ENCODE data around the gene DCP2.

The DCP2 gene

GRCh38 chr5:113044776-113045465 is 68.3 kb downstream of the DCP2 start:
- DNase-seq (ENCODE audit: low read depth in 2 of 2): no peak

GRCh38 chr5:113047234-113047633 is 70.6 kb downstream of the DCP2 start:
- no peak for DNase-seq (ENCODE audit: low read depth in 2 of 2)

- DNase-seq (ENCODE audit: low read depth in 2 of 2): no peak
These were observed 71.4 kb downstream of the DCP2 start for GRCh38 chr5:113047733-113048652.

GRCh38 chr5:113048931-113049330 is 72.3 kb downstream of the DCP2 start:
- no peak for DNase-seq (ENCODE audit: low read depth in 2 of 2)

GRCh38 chr5:113050721-113051382 is 74.3 kb downstream of the DCP2 start:
- peak in 1 of 2 donors; percentile 30 for DNase-seq (ENCODE audit: low read depth in 2 of 2)

- no peak for DNase-seq (ENCODE audit: low read depth in 2 of 2)
These were observed 75.6 kb downstream of the DCP2 start for GRCh38 chr5:113052041-113052795.

GRCh38 chr5:113053511-113053995 is 77.0 kb downstream of the DCP2 start:
- DNase-seq (ENCODE audit: low read depth in 2 of 2): no peak

- no peak for DNase-seq (ENCODE audit: low read depth in 2 of 2)
These were observed 78.3 kb downstream of the DCP2 start for GRCh38 chr5:113054899-113055298.

- no peak for DNase-seq (ENCODE audit: low read depth in 2 of 2)
These were observed 80.4 kb downstream of the DCP2 start for GRCh38 chr5:113056988-113057387.

- DNase-seq (ENCODE audit: low read depth in 2 of 2): no peak
These were observed 81.0 kb downstream of the DCP2 start for GRCh38 chr5:113057557-113057984.

GRCh38 chr5:113058269-113058668 is 81.7 kb downstream of the DCP2 start:
- DNase-seq (ENCODE audit: low read depth in 2 of 2): no peak

GRCh38 chr5:113058706-113059226 is 82.2 kb downstream of the DCP2 start:
- no peak for DNase-seq (ENCODE audit: low read depth in 2 of 2)

GRCh38 chr5:113059232-113060040 is 82.8 kb downstream of the DCP2 start:
- no peak for DNase-seq (ENCODE audit: low read depth in 2 of 2)

GRCh38 chr5:113060408-113061025 is 83.9 kb downstream of the DCP2 start:
- DNase-seq (ENCODE audit: low read depth in 2 of 2): no peak

GRCh38 chr5:113061846-113062780 is 85.5 kb downstream of the DCP2 start:
- no peak for DNase-seq (ENCODE audit: low read depth in 2 of 2)

- DNase-seq (ENCODE audit: low read depth in 2 of 2): no peak
These were observed 86.4 kb downstream of the DCP2 start for GRCh38 chr5:113062869-113063508.

- no peak for DNase-seq (ENCODE audit: low read depth in 2 of 2)
These were observed 87.3 kb downstream of the DCP2 start for GRCh38 chr5:113063927-113064326.

GRCh38 chr5:113064806-113065205 is 88.2 kb downstream of the DCP2 start:
- DNase-seq (ENCODE audit: low read depth in 2 of 2): no peak

Data from stimulated activated CD8-positive, alpha-beta memory T cell treated with anti-CD3 and anti-CD28 coated beads, Interleukin-2, amount 100 ng/mL, for 48 hours (primary cell).